AG09319 (cell line): Measurements from ENCODE around the gene KCNT2.

Source experiments
- DNase-seq: peaks from one replicate; pipeline ENCODE4 v3.0.0-alpha.2; 2010; ENCODE audit warnings: low read depth; ENCODE audit errors: extremely low read depth
- CTCF ChIP-seq: IDR thresholded peaks from 2 replicates; pipeline ENCODE4 v1.5.1; 2011; ENCODE audit warnings: low read depth, mild to moderate bottlenecking, inconsistent platforms, low read length, moderate library complexity

The KCNT2 gene

GRCh38 chr1:196401891-196402290 is 206.3 kb downstream of the KCNT2 start:
- DNase-seq, result no peak
- TF ChIP-seq CTCF, result no peak

GRCh38 chr1:196401452-196401833 is 206.8 kb downstream of the KCNT2 start:
- DNase-seq, result no peak
- TF ChIP-seq CTCF, result no peak

DNA sequence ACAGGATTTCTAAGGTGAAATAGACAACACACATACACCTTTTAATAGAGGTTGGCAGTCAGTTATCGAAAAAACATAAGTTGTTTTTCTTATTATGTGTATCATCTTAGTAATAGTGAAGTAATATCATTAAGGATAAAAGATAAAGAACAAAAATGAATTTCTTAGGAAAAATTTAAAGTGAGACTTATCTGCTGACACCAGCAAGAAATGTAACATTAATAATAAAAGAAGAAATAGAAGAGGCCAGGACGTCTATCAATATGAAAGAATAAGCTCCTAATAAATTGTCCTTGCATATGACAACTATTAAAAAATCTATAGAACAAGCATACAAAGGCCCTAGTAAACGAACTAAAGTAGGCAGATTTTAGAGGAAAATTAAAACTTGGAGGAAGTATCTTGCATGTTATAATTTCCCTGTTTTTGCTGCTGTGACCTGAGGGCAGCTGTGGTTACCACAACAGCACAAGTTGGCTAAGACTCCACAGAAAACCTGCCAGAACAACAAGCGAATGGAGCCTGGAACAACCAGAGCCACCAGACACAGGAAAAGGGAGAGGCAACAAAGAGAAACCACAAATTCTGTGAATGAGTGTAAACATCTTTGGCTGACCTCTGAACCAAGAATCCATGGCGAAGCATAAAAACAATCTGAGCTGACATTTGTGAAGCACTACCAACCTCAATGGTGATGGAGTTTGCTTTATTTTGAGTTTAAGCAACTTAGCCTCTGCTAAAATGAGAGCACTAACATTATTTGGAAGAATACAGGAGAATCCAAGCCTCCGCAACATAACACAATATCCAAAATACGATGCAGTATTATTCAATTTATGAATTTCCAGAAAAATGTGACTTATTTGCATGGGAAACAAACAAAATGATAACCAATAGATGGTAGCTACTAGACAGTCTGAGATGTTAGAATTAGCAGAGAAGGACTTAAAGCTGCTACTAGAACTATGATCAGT is 207.5 kb downstream of the KCNT2 start:
- no peak for TF ChIP-seq CTCF
- DNase-seq, result peak; percentile 69

DNA sequence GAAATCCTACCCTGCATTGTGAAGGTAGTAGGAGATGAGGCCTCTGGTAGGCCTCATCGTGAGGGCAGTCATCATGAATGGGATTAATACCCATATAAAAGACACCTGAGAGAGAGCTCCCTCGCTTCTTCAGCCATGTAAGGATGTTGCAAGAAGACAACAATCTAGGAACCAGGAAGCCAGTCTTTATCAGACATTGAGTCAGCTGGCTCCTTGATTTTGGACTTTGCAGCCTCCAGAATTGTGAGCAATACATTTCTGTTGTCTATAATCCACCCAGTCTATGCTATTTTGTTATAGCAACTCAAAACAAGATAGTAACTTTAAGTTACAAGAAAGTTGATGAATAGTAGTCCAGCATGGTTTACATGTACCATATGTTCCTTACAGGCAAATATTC is 208.5 kb downstream of the KCNT2 start:
- no peak for TF ChIP-seq CTCF

DNA sequence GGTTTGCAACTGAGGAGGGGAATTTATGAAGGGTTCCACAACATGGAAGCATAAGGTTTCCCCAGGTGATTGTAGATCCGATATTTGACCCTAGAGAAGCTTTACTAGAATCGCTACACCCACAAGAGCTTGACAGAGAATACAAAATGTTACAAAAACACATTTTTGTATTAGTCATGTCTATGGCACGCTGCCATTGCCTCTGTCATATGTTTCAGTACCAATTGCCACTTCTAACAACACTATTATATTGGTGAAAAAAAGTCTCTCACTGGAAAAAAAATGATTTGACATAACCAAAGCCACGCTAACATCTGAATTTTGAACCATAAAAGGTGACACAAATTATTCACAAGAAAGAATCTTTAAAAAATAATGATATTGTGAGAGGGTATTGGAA is 214.5 kb downstream of the KCNT2 start:
- TF ChIP-seq CTCF, result no peak
- peak; percentile 10 for DNase-seq

More for the DNA sequence above, 208.5 kb downstream of the KCNT2 start:
- no peak for DNase-seq

- no peak for TF ChIP-seq CTCF
- no peak for DNase-seq
Measured at GRCh38 chr1:196393282-196393681, 215.0 kb downstream of the KCNT2 start.

GRCh38 chr1:196387766-196388165 is 220.5 kb downstream of the KCNT2 start:
- TF ChIP-seq CTCF, result no peak
- DNase-seq, result no peak
